Neural crest cell (in vitro differentiated cells): Measurements from ENCODE around the gene SEMA4D. TPM values are rescaled to one million over a fixed set of nuclear protein-coding genes. Genes with fewer than 3 reads are reported as not detected.

ENCODE experiments used
- DNase-seq: peaks from one replicate; pipeline ENCODE4 v3.0.0; 2021; ENCODE audit warnings: low read depth, mixed read lengths, low spot score
- H3K27ac Mint-ChIP-seq: one replicate; pipeline ENCODE4 v1.8.0; 2021; ENCODE audit warnings: mild to moderate bottlenecking, mixed read lengths; ENCODE audit not compliant: unreplicated experiment
- H3K27me3 Mint-ChIP-seq: 2 replicates; pipeline ENCODE4 v1.8.0; 2021; ENCODE audit warnings: low read depth, mild to moderate bottlenecking, mixed read lengths
- H3K36me3 Mint-ChIP-seq: 2 replicates; pipeline ENCODE4 v1.8.0; 2021; ENCODE audit warnings: low read depth, mild to moderate bottlenecking, mixed read lengths
- H3K4me1 Mint-ChIP-seq: 2 replicates; pipeline ENCODE4 v1.8.0; 2021; ENCODE audit warnings: mixed read lengths
- H3K4me3 Mint-ChIP-seq: one replicate; pipeline ENCODE4 v1.8.0; 2021; ENCODE audit warnings: mild to moderate bottlenecking, mixed read lengths
- H3K9me3 Mint-ChIP-seq: 2 replicates; pipeline ENCODE4 v1.8.0; 2021; ENCODE audit warnings: mixed read lengths
- CTCF ChIP-seq: fragments of 200-600 bp; sonication (generic); conservative IDR thresholded peaks from 2 replicates; pipeline ENCODE4 v1.5.0; 2021; ENCODE audit warnings: antibody characterized with exemption, mild to moderate bottlenecking
- total RNA-seq: library from RNA; stranded (reverse); gene quantifications from 2 replicates; pipeline ENCODE4 v1.2.1, GENCODE V29; 2021

Gene SEMA4D
- total RNA-seq, 1 donor from 2014 or later: 33.5 TPM

- TF ChIP-seq CTCF: no peak
- H3K4me1 Mint-ChIP-seq: no peaks in the 10 kb centered on the region
- H3K4me3 Mint-ChIP-seq: no peak overlapping the region
- no peaks in the 10 kb centered on the region for H3K9me3 Mint-ChIP-seq
- no peaks in the 10 kb centered on the region for H3K27me3 Mint-ChIP-seq
- DNase-seq: no peak
- H3K36me3 Mint-ChIP-seq: peaks cover 21% of the 10 kb centered on the region
- H3K27ac Mint-ChIP-seq: no peak overlapping the region
Measured at GRCh38 chr9:89360465-89360864, 137.4 kb downstream of the SEMA4D start.

GRCh38 chr9:89359751-89360261 is 138.1 kb downstream of the SEMA4D start:
- no peak for TF ChIP-seq CTCF
- Mint-ChIP-seq H3K27ac (no peak overlapping the region), H3K36me3 (peaks cover 21% of the 10 kb centered on the region), H3K4me3 (no peak overlapping the region), H3K27me3 (no peaks in the 10 kb centered on the region), H3K4me1 (no peaks in the 10 kb centered on the region), H3K9me3 (no peaks in the 10 kb centered on the region)
- DNase-seq: no peak

GRCh38 chr9:89358985-89359384 is 138.9 kb downstream of the SEMA4D start:
- Mint-ChIP-seq H3K4me1 (no peaks in the 10 kb centered on the region), H3K36me3 (peaks cover 21% of the 10 kb centered on the region), H3K9me3 (no peaks in the 10 kb centered on the region), H3K27me3 (no peaks in the 10 kb centered on the region), H3K4me3 (no peak overlapping the region), H3K27ac (no peak overlapping the region)
- no peak for TF ChIP-seq CTCF
- no peak for DNase-seq

GRCh38 chr9:89358376-89358916 is 139.5 kb downstream of the SEMA4D start:
- no peaks in the 10 kb centered on the region for H3K9me3 Mint-ChIP-seq
- no peak overlapping the region for H3K4me3 Mint-ChIP-seq
- H3K4me1 Mint-ChIP-seq: no peaks in the 10 kb centered on the region
- H3K27ac Mint-ChIP-seq: no peak overlapping the region
- H3K36me3 Mint-ChIP-seq: peaks cover 21% of the 10 kb centered on the region
- H3K27me3 Mint-ChIP-seq: no peaks in the 10 kb centered on the region
- no peak for TF ChIP-seq CTCF
- DNase-seq: no peak

- TF ChIP-seq CTCF: no peak
- Mint-ChIP-seq H3K27me3 (no peaks in the 10 kb centered on the region), H3K4me3 (no peak overlapping the region), H3K9me3 (no peaks in the 10 kb centered on the region), H3K27ac (no peak overlapping the region), H3K36me3 (peaks cover 21% of the 10 kb centered on the region), H3K4me1 (no peaks in the 10 kb centered on the region)
- no peak for DNase-seq
Measured at GRCh38 chr9:89357331-89358197, 140.3 kb downstream of the SEMA4D start.
